Hepatocyte (in vitro differentiated cells): ENCODE measurements around the gene KRT35. TPM values are rescaled to one million over a fixed set of nuclear protein-coding genes. Genes with fewer than 3 reads are reported as not detected.

Source experiments
- DNase-seq: peaks from one replicate; pipeline ENCODE4 v3.0.0-alpha.2; 2016; ENCODE audit warnings: low spot score
- H2AFZ ChIP-seq: fragments of 200-600 bp; sonication (generic); 2 replicates; pipeline ENCODE4 v1.6.0; 2016; ENCODE audit warnings: antibody characterized with exemption, mild to moderate bottlenecking
- H3K27ac ChIP-seq: fragments of 200-600 bp; sonication (generic); 2 replicates; pipeline ENCODE4 v1.5.1; 2016; ENCODE audit warnings: mild to moderate bottlenecking
- H3K27me3 ChIP-seq: fragments of 200-600 bp; sonication (generic); 2 replicates; pipeline ENCODE4 v1.6.1; 2016
- H3K36me3 ChIP-seq: fragments of 200-600 bp; sonication (generic); replicated peaks from 2 replicates; pipeline ENCODE4 v1.5.1; 2016; ENCODE audit warnings: low read depth; ENCODE audit not compliant: insufficient read depth
- H3K4me1 ChIP-seq: fragments of 200-600 bp; sonication (generic); 2 replicates; pipeline ENCODE4 v1.5.1; 2016; ENCODE audit warnings: mild to moderate bottlenecking, moderate library complexity; ENCODE audit not compliant: insufficient read depth
- H3K4me2 ChIP-seq: fragments of 200-600 bp; sonication (generic); 2 replicates; pipeline ENCODE4 v1.6.0; 2016
- H3K4me3 ChIP-seq: fragments of 200-600 bp; sonication (generic); 2 replicates; pipeline ENCODE4 v1.5.1; 2016; ENCODE audit warnings: mild to moderate bottlenecking
- H3K79me2 ChIP-seq: fragments of 200-600 bp; sonication (generic); 2 replicates; pipeline ENCODE4 v1.6.0; 2017; ENCODE audit warnings: mild to moderate bottlenecking
- H3K9me2 ChIP-seq: fragments of 200-600 bp; sonication (generic); replicated peaks from 2 replicates; pipeline ENCODE4 v1.6.0; 2017; ENCODE audit warnings: mild to moderate bottlenecking; ENCODE audit not compliant: insufficient read depth
- H3K9me3 ChIP-seq: fragments of 200-600 bp; sonication (generic); 2 replicates; pipeline ENCODE4 v1.5.1; 2016; ENCODE audit warnings: low read depth, mild to moderate bottlenecking
- H4K20me1 ChIP-seq: fragments of 200-600 bp; sonication (generic); 2 replicates; pipeline ENCODE4 v1.6.0; 2016; ENCODE audit warnings: mild to moderate bottlenecking; ENCODE audit not compliant: insufficient read depth, poor library complexity, severe bottlenecking
- EZH2 ChIP-seq: fragments of 200-600 bp; sonication (generic); IDR thresholded peaks from 2 replicates; pipeline ENCODE4 v1.6.1; 2016; ENCODE audit warnings: antibody characterized with exemption, mild to moderate bottlenecking, borderline replicate concordance
- EZH2phosphoT487 ChIP-seq: fragments of 200-600 bp; sonication (generic); IDR thresholded peaks from one replicate; pipeline ENCODE4 v1.6.1; 2018; ENCODE audit warnings: antibody characterized with exemption, mild to moderate bottlenecking, low read depth, moderate library complexity; ENCODE audit not compliant: unreplicated experiment, severe bottlenecking
- WGBS: methylation state at CpG from one replicate; pipeline ENCODE4 v1.1.6; 2016; ENCODE audit warnings: low lambda C conversion rate; ENCODE audit errors: missing lambda C conversion rate; 5-methylcytosine and 5-hydroxymethylcytosine counted together
- polyA plus RNA-seq: library from polyadenylated mRNA; unstranded; fragments of >200 nt; fragmentation: Nextera tagmentation; extraction: Ambion mirVana; gene quantifications from 2 replicates; pipeline ENCODE4 v1.2.1, GENCODE V29; 2016
- total RNA-seq: library from RNA; depleted of rRNA; stranded (reverse); fragments of >200 nt; gene quantifications from 2 replicates; pipeline ENCODE4 v1.2.3, GENCODE V29; 2014
- TF ChIP-seq, protein P1 (sequence below): fragments of 200-600 bp; sonication (generic); IDR thresholded peaks from 2 replicates; pipeline ENCODE4 v1.5.1; 2016; ENCODE audit warnings: antibody characterized with exemption, mild to moderate bottlenecking; ENCODE audit not compliant: poor library complexity

KRT35 gene
- total and polyA plus RNA-seq, 2 experiments from 2014 or later = not detected

- H3K36me3 ChIP-seq = no peaks in the 10 kb centered on the region
- no peak overlapping the region for H3K4me2 ChIP-seq
- TF ChIP-seq EZH2phosphoT487 = no peak
- TF ChIP-seq EZH2 = no peak
- TF ChIP-seq, protein P1, sequence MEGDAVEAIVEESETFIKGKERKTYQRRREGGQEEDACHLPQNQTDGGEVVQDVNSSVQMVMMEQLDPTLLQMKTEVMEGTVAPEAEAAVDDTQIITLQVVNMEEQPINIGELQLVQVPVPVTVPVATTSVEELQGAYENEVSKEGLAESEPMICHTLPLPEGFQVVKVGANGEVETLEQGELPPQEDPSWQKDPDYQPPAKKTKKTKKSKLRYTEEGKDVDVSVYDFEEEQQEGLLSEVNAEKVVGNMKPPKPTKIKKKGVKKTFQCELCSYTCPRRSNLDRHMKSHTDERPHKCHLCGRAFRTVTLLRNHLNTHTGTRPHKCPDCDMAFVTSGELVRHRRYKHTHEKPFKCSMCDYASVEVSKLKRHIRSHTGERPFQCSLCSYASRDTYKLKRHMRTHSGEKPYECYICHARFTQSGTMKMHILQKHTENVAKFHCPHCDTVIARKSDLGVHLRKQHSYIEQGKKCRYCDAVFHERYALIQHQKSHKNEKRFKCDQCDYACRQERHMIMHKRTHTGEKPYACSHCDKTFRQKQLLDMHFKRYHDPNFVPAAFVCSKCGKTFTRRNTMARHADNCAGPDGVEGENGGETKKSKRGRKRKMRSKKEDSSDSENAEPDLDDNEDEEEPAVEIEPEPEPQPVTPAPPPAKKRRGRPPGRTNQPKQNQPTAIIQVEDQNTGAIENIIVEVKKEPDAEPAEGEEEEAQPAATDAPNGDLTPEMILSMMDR = no peak
- H3K27me3 ChIP-seq = no peaks in the 10 kb centered on the region
- H3K9me3 ChIP-seq = no peaks in the 10 kb centered on the region
- no peak overlapping the region for H3K27ac ChIP-seq
- no peak overlapping the region for H2AFZ ChIP-seq
- DNase-seq = no peak
- H3K4me3 ChIP-seq = no peak overlapping the region
- no peaks in the 10 kb centered on the region for H3K4me1 ChIP-seq
- H3K79me2 ChIP-seq = no peaks in the 10 kb centered on the region
- no peaks in the 10 kb centered on the region for H4K20me1 ChIP-seq
- no peaks in the 10 kb centered on the region for H3K9me2 ChIP-seq
These were observed 12.6 kb downstream of the KRT35 start for GRCh38 chr17:41468346-41468745.

DNA sequence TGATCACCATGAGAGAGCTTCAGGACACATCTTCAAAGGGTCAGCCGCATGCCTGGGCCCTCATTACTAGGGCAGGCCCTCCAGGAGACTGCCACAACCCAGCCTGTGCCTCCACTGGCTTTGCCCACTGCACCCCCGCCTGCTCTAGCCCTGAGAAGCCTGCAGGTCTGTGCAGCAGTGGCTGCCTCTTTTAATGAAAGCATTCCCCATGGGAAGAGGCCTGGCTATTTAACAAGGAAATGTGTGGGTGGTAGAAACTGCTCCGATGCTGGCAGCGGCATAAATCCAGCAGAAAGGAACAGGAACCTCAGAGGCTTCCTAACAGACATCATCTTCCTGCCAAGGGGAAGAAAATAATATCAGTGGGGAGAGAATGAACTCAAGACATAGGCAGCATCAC, 13.4 kb downstream of the KRT35 start:
- Histone ChIP-seq H4K20me1 (no peaks in the 10 kb centered on the region), H3K27me3 (no peaks in the 10 kb centered on the region), H3K4me1 (no peaks in the 10 kb centered on the region), H3K36me3 (no peaks in the 10 kb centered on the region), H2AFZ (no peak overlapping the region), H3K9me3 (no peaks in the 10 kb centered on the region), H3K4me3 (no peak overlapping the region), H3K27ac (no peak overlapping the region), H3K4me2 (no peak overlapping the region), H3K79me2 (no peaks in the 10 kb centered on the region), H3K9me2 (no peaks in the 10 kb centered on the region)
- no peak for DNase-seq
- 85% methylated on average over 4 of the region's 4 CpGs for WGBS
- TF ChIP-seq, protein P1 = no peak
- no peak for TF ChIP-seq EZH2phosphoT487
- no peak for TF ChIP-seq EZH2

GRCh38 chr17:41466988-41467387, 14.0 kb downstream of the KRT35 start, which contains the start of gene KRT32:
KRT32 (minus strand) TSS chr17:41467386; CDS start chr17:41467325, 61 bp downstream.
- no peaks in the 10 kb centered on the region for H3K9me2 ChIP-seq
- H3K79me2 ChIP-seq = no peaks in the 10 kb centered on the region
- H3K27ac ChIP-seq = no peak within 1 kb of the TSS
- H3K4me2 ChIP-seq = no peak within 1 kb of the TSS
- H3K36me3 ChIP-seq = no peaks in the 10 kb centered on the region
- no peaks in the 10 kb centered on the region for H3K4me1 ChIP-seq
- H4K20me1 ChIP-seq = no peaks in the 10 kb centered on the region
- no peak within 1 kb of the TSS for H2AFZ ChIP-seq
- H3K9me3 ChIP-seq = no peaks in the 10 kb centered on the region
- 95% methylated on average over 14 of the region's 14 CpGs for WGBS
- H3K27me3 ChIP-seq = no peaks in the 10 kb centered on the region
- TF ChIP-seq, protein P1 = no peak
- DNase-seq = no peak
- no peak within 1 kb of the TSS for H3K4me3 ChIP-seq

- no peaks in the 10 kb centered on the region for H3K9me3 ChIP-seq
- DNase-seq = peak; percentile 28
- no peak overlapping the region for H3K27ac ChIP-seq
- no peak overlapping the region for H3K4me3 ChIP-seq
- no peak overlapping the region for H2AFZ ChIP-seq
- no peaks in the 10 kb centered on the region for H4K20me1 ChIP-seq
- H3K4me2 ChIP-seq = no peak overlapping the region
- H3K4me1 ChIP-seq = no peaks in the 10 kb centered on the region
- H3K27me3 ChIP-seq = no peaks in the 10 kb centered on the region
- WGBS = 75% methylated on average over 6 of the region's 6 CpGs
- H3K36me3 ChIP-seq = no peaks in the 10 kb centered on the region
- no peaks in the 10 kb centered on the region for H3K79me2 ChIP-seq
- H3K9me2 ChIP-seq = no peaks in the 10 kb centered on the region
- no peak for TF ChIP-seq EZH2phosphoT487
These were observed 16.3 kb downstream of the KRT35 start for GRCh38 chr17:41464682-41465081.
